PC-3 (cell line): ENCODE results near the gene DOCK1.

ENCODE experiments used
- EZH2 ChIP-seq: fragments of 300-600 bp; sonication (generic); IDR thresholded peaks from one replicate; pipeline ENCODE4 v1.6.1; 2017; ENCODE audit warnings: antibody characterized with exemption, mild to moderate bottlenecking, low read length; ENCODE audit not compliant: unreplicated experiment
- TF ChIP-seq, protein P1 (sequence below): fragments of 300-600 bp; sonication (generic); conservative IDR thresholded peaks from 2 replicates; pipeline ENCODE4 v1.5.1; 2017; ENCODE audit warnings: antibody characterized with exemption, low read depth, mild to moderate bottlenecking, low read length

DNA sequence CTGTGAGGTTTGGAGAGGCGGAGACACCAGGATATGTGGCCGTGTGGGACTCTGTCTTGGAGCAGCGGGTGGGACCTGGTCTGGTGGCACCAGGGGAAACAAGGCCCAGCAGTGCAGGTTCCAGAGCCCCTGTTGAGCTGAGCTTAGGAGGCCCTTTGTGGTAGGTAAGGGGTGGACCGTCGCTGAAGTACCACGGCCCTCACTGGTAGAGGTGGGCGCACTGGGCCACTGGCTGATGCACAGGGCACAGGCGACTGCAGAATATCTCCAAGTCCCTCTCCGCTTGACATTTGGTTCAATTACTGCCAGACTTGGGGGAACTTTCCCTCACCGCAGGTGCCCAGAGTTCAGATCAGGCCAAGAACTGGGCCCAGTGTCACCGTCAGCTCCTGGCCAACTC is 27.3 kb downstream of the DOCK1 start:
- TF ChIP-seq, protein P1, sequence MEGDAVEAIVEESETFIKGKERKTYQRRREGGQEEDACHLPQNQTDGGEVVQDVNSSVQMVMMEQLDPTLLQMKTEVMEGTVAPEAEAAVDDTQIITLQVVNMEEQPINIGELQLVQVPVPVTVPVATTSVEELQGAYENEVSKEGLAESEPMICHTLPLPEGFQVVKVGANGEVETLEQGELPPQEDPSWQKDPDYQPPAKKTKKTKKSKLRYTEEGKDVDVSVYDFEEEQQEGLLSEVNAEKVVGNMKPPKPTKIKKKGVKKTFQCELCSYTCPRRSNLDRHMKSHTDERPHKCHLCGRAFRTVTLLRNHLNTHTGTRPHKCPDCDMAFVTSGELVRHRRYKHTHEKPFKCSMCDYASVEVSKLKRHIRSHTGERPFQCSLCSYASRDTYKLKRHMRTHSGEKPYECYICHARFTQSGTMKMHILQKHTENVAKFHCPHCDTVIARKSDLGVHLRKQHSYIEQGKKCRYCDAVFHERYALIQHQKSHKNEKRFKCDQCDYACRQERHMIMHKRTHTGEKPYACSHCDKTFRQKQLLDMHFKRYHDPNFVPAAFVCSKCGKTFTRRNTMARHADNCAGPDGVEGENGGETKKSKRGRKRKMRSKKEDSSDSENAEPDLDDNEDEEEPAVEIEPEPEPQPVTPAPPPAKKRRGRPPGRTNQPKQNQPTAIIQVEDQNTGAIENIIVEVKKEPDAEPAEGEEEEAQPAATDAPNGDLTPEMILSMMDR: no peak
- TF ChIP-seq EZH2: no peak
